CD4-positive, alpha-beta T cell treated with Interleukin-1 beta for 1 hour (primary cell): Measurements from ENCODE around the gene PLCB1.

Source experiments
- DNase-seq, 2 donors: peaks; one replicate each; pipeline ENCODE4 v3.0.0-alpha.2; 2020 to 2022

PLCB1 gene

DNA sequence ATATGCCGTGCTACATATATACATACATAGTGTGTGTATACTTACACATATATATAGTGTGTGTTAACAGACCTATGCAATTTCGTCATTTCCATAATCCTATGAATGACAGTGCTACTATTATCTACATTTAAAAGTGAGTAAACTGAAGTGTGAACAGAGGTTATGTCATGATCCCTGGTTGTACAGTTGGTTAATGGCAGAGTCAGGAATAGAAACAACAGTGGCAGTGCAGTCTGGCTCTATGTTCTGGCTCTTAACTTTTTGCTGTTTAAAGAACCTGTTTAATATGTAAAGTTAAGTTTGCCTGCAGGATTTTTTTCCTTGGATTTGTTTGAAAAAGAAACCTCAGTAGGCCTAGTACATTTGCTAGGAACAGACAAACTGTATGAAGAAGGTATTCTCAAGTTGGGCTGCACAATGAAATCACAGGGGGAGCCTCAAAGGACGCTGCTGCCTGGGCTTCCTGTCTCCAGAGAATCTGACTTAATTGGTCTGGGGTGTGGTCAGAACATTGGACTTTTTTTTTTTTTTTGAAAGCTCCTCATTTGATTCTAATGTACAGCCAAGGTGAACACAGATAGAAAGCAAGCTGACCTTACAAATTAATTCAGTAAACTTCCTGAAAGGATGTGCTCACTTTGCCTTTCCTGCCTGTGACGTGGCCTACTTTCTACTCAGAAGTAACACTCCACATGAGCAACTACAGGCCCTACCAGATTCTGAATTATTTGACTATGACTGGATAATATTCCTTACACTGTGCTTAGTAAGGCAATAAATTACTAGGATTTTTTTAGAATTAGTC is 29.4 kb downstream of the PLCB1 start:
- DNase-seq = no peak

GRCh38 chr20:8162610-8163009 is 30.5 kb downstream of the PLCB1 start:
- DNase-seq = no peak

DNA sequence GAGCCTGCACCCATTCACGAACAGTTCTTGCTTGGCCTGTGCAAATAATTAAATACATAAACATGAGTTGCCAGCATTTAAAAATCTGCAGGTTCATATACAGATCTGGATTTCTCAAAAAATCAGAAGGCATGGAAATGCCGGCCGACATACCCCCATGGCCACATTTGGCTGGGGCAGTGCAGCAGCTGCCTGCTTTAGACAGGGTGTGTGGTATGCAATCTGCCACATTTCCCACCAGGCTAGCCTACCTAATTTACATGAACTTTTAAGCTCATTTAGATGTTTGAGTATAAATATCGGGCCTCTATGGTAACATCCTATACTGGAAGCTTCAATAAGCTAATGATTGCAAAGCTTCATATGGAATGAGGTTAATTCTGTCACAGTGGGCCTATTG is 31.5 kb downstream of the PLCB1 start:
- DNase-seq = no peak

- no peak for DNase-seq
Measured at GRCh38 chr20:8166730-8167129, 34.7 kb downstream of the PLCB1 start.

DNA sequence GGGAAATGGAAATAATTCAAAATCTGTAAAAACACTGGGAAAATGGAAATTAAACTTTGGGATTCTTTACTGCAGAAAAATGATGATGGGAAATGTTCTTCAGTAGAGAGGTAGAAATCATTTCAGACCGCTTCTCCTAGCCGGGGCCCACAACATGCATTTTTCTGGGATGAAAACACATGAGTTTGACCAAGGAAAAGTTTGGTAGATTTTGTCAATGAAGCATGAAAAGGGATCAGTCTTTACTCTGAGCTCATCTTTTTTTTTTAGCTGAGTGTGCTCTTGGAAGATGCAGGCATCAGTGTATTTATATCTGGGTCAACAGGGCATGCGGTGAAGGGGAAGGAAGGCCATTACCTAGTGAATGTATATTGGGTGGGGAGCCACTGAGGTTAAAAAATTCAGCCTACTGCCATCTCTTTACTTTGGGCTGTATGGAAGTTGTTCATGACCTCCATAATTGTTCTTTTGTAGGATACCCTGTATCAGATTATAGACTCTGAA is 36.8 kb downstream of the PLCB1 start:
- no peak for DNase-seq

DNA sequence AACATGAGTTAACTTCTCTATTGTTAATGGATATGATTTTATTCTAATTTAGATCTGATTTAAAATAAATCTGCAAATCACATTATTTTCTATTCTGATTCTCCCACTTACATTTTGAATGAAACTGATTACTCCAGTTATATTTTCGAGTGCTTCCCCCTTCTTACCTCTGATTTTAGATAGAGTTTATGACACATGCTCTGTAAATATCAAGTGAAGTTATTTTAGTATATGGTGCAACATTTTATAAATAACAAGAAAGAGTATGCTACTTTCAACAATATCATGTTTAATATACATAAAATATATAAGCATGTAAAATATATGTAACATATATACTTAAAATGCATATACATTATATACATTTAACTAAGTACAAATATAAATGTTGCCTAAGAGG is 38.9 kb downstream of the PLCB1 start:
- no peak for DNase-seq

DNA sequence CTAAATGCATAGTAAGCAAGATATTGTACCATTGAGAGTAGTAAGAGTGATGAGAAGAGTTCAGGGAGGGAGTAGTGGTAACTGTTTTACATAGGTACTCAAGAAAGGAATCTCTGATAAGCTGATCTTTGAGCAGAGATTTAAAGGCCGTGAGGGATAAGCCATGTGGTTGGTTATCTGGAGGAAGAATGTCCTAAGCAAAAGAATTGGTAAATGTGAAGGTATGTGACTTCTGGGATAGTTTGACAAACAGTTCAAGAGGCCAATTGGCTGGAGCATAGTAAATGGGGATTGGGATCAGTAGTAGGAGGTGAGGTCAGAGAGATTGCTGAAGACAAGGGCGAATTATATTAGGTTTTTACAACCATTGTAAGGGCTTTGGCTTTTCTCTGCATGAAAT is 40.1 kb downstream of the PLCB1 start:
- no peak for DNase-seq

DNA sequence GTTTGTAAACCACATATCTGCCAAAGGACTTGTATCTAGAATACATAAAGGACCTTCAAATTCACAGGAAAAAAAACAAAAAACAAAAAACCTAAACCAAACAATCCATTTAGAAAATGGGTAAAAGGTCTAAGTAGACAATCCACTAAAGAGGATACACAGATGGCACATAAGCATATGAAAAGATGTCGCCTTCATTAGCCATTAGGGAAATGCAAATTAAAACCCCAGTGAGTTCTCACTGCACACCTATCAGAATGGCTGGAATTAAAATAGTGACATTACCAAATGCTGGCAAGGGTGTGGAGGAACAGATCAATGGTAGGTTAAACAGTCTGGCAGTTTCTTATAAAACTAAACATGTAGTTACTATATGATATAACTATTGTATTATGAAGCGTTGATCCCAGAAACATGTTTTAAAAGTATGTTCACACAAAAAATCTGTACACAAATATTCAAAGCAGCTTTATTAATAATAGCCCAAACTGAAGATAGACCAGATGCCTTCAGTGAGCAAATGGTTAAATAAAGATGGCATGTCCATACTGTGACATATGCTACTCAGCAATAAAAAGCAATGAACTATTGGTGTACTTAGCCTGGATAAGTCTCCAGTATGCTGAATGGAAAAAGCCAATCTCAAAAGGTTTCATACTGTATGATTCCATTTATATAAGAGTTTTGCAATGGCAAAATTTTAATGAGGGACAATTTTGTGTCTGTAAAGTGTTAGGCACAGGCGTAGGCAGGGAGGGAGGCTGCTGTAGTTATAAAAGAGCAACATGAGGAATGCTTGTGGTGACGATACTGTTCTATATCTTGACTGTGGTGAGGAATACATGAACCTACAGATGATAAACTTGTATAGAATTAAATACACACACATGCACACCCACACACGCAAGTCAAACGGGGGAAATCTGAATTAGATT is 43.9 kb downstream of the PLCB1 start:
- DNase-seq = no peak

- DNase-seq = no peak
Measured at GRCh38 chr20:8183526-8183925, 51.5 kb downstream of the PLCB1 start.

DNA sequence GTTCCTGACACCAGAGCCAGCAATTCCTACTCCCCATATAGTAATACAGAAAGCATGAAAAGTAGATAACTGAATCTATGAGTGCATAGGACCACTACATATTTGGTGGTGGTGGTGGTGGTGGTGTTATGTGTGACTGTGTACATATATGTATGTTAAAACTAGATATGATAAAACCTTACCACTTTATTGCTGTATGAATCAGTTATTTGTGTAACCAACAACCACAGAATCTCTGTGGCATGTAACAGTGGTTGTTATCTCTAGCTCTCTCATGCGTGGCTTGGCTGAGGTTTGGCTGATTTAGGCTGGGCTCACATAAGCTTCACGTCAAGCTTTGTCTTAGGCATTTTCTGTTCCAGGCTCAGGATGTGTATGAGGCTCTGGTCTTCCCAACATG is 55.7 kb downstream of the PLCB1 start:
- DNase-seq = no peak

DNA sequence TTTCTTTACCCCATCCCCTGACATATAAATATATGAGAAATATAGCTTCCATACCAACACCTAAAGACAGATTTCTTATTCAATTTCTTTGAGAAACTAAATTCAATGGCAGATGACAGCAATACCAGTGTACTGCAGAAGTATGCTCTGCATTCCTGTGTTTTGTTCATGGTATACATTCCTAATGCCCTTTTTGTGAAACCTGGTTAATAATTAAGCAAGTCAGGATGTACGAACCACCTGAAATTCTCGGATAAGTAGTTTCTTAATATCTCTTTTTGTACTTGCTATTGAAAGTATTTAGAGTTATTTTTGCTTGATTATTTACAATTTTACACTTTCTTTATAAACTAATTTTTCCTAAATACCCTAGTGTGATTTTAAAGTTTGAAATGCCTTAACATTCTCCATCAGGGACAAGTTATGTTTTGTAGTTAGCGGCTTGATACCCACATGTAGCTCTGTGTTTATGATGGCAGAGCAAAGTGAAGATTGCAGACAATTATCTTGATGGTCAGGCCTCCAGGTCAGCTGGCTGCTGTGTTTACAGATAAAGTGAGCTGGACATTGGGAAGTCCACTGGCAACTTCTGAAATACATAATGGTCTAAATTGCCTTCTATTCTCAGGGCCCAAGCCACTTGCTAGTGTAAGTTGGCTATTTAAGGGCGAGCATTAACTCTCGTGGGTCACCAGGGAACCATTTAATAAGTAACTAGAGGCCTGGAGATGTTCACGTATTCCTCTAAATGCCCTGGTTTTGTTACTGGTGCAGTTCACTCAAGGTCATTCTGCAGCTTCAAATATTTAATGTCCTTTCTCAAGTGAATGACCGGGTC is 58.2 kb downstream of the PLCB1 start:
- no peak for DNase-seq

- no peak for DNase-seq
Measured at GRCh38 chr20:8194721-8195120, 62.7 kb downstream of the PLCB1 start.

DNA sequence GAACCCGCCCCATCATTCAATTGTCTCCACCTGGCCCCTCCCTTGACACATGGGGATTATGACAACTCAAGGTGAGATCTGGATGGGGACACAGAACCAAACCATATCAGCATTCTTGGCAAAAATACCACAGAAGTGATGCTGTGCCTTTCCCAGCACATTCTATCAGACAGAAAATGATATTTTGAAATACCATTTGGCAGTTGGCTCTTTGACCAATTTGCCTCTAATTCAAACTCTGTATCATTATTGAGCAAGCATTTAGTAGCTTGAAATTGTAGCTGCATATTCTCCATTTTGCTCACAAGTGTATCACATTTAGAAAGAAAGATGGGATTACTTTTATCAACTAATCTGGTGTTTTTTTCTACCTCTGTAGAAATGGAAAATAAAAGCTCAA is 64.0 kb downstream of the PLCB1 start:
- DNase-seq = no peak

DNA sequence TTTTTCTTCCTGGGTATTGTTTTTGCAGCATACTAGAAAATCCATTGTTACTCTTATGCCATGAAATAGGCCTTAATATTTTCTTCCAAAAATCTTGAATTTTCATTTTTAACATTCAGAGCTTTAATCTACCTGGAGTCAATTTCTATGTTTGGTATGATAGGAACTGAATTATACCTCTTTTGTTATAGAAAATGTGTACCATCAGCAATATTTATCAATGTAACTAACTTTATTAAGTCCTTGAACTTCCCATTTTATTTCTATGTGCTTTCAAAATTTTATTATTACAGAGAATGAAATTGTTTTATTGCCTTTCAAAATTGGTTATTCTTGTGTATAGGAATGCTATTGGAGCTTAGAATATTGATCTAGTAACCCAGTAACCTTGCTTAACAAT is 68.2 kb downstream of the PLCB1 start:
- no peak for DNase-seq

GRCh38 chr20:8203366-8203765 is 71.3 kb downstream of the PLCB1 start:
- no peak for DNase-seq

DNA sequence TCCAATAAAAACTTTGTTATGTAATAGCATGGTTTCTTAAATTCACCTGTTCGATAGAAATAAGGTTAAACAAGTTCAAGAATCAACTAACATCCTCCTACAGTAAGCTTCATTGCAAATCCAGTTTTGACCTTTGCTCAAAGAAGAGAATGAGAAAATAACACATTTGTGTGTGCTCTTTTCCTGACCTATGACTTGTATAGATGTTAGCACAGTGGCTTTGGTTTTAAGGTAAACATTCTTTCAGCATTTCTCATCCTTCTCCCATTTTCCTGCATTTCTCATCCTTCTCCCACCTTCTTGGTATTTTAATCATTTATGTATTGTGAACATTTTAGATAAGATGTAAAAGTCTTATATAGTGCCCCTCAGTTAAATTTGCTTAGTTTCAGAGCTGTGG is 73.9 kb downstream of the PLCB1 start:
- DNase-seq = no peak

GRCh38 chr20:8208226-8208625 is 76.2 kb downstream of the PLCB1 start:
- no peak for DNase-seq

GRCh38 chr20:8209061-8209460 is 77.0 kb downstream of the PLCB1 start:
- no peak for DNase-seq

GRCh38 chr20:8210749-8211148 is 78.7 kb downstream of the PLCB1 start:
- DNase-seq = no peak

DNA sequence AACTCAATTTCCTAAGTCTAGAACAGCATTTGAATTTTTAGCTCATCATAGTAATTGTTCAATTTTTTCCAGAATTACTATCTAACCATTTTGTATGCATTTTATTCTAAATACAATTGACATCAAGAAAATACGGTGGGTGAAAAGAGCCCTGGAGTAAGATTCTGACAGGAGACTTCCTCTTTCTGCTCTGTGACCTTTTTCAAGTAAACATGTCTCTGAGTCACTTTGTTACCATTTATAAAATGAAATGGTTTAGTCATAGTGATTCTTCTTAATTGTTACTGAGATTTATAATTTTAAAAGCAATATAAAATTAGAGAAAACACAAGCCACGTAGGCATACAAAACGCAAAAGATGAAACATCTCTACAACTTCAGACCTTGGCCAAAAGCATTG is 80.2 kb downstream of the PLCB1 start:
- no peak for DNase-seq

DNA sequence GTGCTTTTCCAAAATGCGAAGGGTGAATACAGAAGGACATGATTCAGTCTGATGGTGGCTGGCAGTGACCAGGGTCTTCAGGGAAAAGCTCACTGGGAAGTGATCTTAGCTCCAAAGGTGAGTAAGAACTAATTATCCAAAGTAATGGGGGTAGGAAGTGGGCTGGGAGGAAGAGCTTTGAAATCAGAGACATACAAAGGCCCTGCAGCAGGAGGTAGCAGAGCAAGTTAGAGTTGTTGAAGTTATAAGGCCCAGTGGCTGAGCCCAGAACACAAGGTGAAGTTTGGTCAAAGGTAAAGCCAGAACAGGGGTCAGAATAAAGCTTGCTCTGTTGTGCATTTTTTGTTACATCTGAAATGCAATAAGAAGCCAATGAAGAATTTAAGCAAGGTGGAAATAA is 81.2 kb downstream of the PLCB1 start:
- DNase-seq = no peak

DNA sequence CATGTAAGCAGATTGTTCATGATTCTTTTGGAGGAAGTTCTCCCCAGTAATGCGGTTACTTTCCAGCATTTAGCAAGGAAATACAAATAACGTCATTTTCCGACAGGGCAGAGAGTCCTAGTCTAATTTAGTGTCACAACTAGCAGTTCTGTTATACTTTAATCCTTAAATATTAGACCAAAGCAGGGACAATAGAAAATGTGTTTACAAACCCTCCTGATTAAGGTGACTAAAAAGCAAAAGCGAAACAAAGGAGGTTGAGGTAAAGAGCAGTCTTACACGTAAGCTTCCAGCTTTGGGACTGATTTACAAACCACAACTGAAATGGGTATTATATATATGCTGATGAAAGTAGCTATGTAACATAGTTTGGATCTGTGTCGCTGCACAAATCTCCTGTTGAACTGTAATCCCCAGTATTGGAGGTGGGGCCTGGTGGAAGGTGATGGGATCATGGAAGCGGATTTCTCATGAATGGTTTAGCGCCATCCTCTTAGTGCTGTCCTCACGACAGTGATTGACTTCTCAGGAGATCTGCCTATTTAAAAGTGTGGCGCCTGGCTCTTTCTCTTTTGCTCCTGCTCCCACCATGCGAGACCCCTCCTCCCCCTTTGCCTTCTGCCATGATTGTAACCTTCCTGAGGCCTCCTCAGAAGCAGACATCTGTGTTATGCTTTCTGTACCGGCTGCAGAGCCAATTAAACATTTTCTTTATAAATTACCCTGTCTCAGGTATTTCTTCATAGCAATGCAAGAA is 81.9 kb downstream of the PLCB1 start:
- DNase-seq = peak in 1 of 2 donors; percentile 13
